ENCODE data around the gene ANKFY1. TPM values are rescaled to one million over a fixed set of nuclear protein-coding genes. Genes with fewer than 3 reads are reported as not detected.

The ANKFY1 gene
- total and polyA plus RNA-seq, 2 donors (not counting 3 experiments of a cell fraction or from before 2014, with no cell fraction given): 30.6 to 51.1 TPM

DNA sequence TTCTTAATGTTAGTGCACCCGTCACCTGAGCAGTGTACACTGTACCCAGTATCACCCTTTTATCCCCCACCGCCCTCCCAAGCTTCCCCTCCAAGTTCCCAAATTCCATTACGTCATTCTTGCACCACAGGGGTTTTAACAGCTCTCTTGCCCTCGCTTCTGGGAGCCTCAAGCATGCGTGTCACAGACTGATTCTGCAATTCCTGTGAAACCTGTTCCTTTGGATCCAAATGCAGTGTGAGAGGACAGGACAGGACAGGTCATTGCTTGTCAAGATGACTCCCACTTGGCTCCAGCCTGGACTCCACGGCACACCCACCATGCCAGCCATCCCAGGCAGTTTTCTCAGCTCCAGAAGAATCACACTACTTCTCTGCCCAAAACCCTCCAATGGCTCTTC is 76.7 kb downstream of the ANKFY1 start:
- no peaks in the 10 kb centered on the region for H3K79me2 ChIP-seq (ENCODE audit: control insufficient read depth, insufficient read depth, low read length)
- no peak overlapping the region for H3K9ac ChIP-seq (replicated peaks; ENCODE audit: extremely low read depth, insufficient read depth, low read length)
- DNase-seq (ENCODE audit: low read depth, low spot score) (no peak), FAIRE-seq (no peak)
- intact Hi-C loops (cut with micrococcal nuclease) (no loop called here), dilution Hi-C loops (cut with MboI; ENCODE audit: extremely low pct_ligation_motif_present, low sequenced_read_pairs) (no loop called here)
- BruUV-seq (replicated peaks): no TSS peak
- no peak for TF ChIP-seq POLR2AphosphoS5 (IDR thresholded peaks at IDR 0.05; ENCODE audit: insufficient read depth, low read depth, low read length)
- no peak for TF ChIP-seq EZH2 (IDR thresholded peaks at IDR 0.05; ENCODE audit: borderline replicate concordance, low read depth, low read length, severe bottlenecking)
- TF ChIP-seq GATA2 (IDR thresholded peaks at IDR 0.05; ENCODE audit: insufficient read depth, insufficient read length, low read depth, low read length): no peak
- TF ChIP-seq POLR2A (IDR thresholded peaks at IDR 0.05; ENCODE audit: low read depth, low read length): no peak
- no peak for TF ChIP-seq FOS (IDR thresholded peaks at IDR 0.05; ENCODE audit: borderline replicate concordance, insufficient read depth, low read length)
- TF ChIP-seq, protein P1, sequence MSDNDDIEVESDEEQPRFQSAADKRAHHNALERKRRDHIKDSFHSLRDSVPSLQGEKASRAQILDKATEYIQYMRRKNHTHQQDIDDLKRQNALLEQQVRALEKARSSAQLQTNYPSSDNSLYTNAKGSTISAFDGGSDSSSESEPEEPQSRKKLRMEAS (IDR thresholded peaks at IDR 0.05; ENCODE audit: insufficient read depth, insufficient read length): no peak
- TF ChIP-seq, protein P2, sequence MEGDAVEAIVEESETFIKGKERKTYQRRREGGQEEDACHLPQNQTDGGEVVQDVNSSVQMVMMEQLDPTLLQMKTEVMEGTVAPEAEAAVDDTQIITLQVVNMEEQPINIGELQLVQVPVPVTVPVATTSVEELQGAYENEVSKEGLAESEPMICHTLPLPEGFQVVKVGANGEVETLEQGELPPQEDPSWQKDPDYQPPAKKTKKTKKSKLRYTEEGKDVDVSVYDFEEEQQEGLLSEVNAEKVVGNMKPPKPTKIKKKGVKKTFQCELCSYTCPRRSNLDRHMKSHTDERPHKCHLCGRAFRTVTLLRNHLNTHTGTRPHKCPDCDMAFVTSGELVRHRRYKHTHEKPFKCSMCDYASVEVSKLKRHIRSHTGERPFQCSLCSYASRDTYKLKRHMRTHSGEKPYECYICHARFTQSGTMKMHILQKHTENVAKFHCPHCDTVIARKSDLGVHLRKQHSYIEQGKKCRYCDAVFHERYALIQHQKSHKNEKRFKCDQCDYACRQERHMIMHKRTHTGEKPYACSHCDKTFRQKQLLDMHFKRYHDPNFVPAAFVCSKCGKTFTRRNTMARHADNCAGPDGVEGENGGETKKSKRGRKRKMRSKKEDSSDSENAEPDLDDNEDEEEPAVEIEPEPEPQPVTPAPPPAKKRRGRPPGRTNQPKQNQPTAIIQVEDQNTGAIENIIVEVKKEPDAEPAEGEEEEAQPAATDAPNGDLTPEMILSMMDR (IDR thresholded peaks at IDR 0.05; ENCODE audit: extremely low read depth in 1 of 2, insufficient read depth in 1 of 2, low read depth in 1 of 2, low read length in 2 of 2): no peak
- TF ChIP-seq MYC (IDR thresholded peaks at IDR 0.05; ENCODE audit: low read depth, low read length): no peak
- no peak for TF ChIP-seq JUN (IDR thresholded peaks at IDR 0.05; ENCODE audit: borderline replicate concordance, insufficient read depth, insufficient read length, low read depth)
- H4K20me1 ChIP-seq (replicated peaks; ENCODE audit: control insufficient read depth, extremely low read depth, insufficient read depth, low read length): no peaks in the 10 kb centered on the region
- no peaks in the 10 kb centered on the region for H3K9me1 ChIP-seq (replicated peaks; ENCODE audit: control insufficient read depth, extremely low read depth, insufficient read depth, low read length)
- H3K27me3 ChIP-seq (ENCODE audit: control insufficient read depth in 2 of 2, insufficient read depth in 2 of 2, low read length in 2 of 2): no peaks in the 10 kb centered on the region
- POLR2A ChIA-PET: no interaction called here
- H3K36me3 ChIP-seq (ENCODE audit: control insufficient read depth in 2 of 2, extremely low read depth in 1 of 2, insufficient read depth in 2 of 2, low read length in 2 of 2): peaks cover 7 to 21% of the 10 kb centered on the region in 2 experiments
- no peak overlapping the region for H3K27ac ChIP-seq (ENCODE audit: insufficient read depth, low read depth, low read length)
- H3K9me3 ChIP-seq (replicated peaks; ENCODE audit: control insufficient read depth, insufficient read depth, low read length): no peaks in the 10 kb centered on the region
- H2AFZ ChIP-seq (ENCODE audit: low read depth, low read length): no peak overlapping the region
- H3K4me1 ChIP-seq (ENCODE audit: control insufficient read depth, extremely low read depth, insufficient read depth, low read length): peaks cover 13% of the 10 kb centered on the region
- no peak overlapping the region for H3K4me3 ChIP-seq (replicated peaks in 1 of 3; ENCODE audit: insufficient read depth in 1 of 3, low read depth in 1 of 3, low read length in 3 of 3)
- no peak overlapping the region for H3K4me2 ChIP-seq (ENCODE audit: insufficient read depth, low read length)
- CTCF ChIA-PET: interaction anchor here (4.8 kb wide), 1 partner anchor 13 kb away, joined by 42 read pairs; no protein-coding TSS in a partner anchor

All from endothelial cell of umbilical vein (primary cell).